Activated CD4-positive, alpha-beta T cell treated with anti-CD3 and anti-CD28 coated beads, Interleukin-2, Interleukin-6, amounts not matched to agents 100 ng/mL and 50 ng/mL, durations not matched to agents 16 hours and 8 hours (primary cell): ENCODE measurements around the gene TMEM147.
A peak's percentile ranks its signal among the peaks of the same experiment; 100 is the strongest.
"Not testable (repeated sequence)": the region's sequence is repeated elsewhere in the genome, so short reads cannot be mapped to it uniquely, and the experiment has no call there.

ENCODE experiments used
- DNase-seq: peaks from one replicate; pipeline ENCODE4 v3.0.0-alpha.2; 2020

The TMEM147 gene

GRCh38 chr19:35565016-35565856 is 19.8 kb downstream of the TMEM147 start:
- no peak for DNase-seq

- no peak for DNase-seq
These were observed 21.3 kb downstream of the TMEM147 start for GRCh38 chr19:35566738-35567137.

- no peak for DNase-seq
These were observed 23.9 kb downstream of the TMEM147 start for GRCh38 chr19:35569281-35569781.

DNA sequence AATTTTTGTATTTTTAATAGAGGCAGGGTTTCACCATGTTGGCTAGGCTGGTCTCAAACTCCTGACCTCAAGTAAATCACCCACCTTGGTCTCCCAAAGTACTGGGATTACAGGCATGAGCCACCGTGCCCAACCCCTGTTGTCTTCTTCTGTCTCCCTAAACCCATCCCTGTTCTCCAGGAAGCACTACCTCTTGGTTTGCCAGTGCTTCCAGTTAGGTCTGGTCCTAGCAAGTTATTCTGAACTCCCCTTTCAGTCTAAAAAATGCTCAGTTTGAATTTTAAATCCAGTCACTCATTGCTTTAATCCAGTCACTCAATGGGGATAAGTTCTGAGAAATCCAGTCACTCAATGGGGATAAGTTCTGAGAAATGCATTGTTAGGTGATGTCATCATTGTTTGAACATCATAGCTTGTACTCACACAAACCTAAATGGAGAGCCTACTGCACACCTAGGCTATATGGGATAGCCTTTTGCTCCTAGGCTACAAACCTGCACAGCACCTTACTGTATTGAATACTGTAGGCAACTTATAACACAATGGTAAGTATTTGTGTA is 26.1 kb downstream of the TMEM147 start:
- DNase-seq = no peak

DNA sequence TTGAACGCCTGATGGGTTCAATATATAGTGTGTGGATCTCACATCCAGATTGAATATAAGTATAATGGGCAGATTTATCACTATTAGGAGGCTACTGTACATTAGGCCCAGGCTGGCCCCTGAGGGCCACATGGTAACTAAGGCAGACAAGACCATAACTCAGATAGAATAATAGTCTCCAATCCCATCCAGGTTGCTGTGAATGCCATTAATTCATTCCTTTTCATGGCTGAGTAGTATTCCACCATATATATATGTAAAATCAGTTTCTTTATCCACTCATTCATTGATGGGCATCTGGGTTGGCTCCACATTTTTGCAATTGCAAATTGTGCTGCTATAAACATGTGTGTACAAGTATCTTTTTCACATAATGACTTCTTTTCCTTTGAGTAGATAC is 32.5 kb downstream of the TMEM147 start:
- no peak for DNase-seq

DNA sequence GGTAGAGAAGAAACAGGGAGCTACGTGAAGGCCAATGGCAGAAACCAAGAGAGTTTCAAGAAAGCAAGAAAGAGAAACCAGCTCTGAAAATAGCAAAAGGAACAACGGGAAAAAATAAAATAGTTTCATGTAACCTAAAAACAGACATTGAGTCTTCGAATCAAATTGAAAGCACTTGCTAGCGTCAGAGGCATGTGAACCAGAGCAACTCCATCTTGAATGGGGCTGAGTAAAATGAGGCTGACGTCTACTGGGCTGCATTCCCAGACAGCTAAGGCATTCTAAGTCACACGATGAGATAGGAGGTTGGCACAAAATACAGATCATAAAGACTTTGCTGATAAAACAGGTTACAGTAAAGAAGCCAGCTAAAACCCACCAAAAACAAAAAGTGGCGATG is 33.3 kb downstream of the TMEM147 start:
- DNase-seq = no peak

DNA sequence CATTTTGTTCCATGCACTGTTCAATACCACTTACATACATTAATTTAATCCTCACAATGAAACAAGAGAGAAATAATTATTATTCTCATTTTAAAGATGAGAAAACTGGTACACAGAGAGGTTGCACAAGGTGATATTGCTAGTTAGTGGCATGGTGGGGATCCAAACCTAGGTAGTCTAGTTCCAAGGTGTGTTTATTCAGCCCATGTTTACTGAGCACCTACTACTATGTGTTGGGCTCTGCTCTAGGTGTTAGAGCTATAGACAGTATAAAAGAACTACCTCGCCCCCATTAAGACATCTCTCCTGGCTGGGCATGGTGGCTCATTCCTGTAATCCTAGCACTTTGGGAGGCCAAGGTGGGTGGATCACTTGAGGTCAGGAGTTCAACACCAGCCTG is 37.3 kb downstream of the TMEM147 start:
- no peak for DNase-seq

- DNase-seq = no peak
These were observed 40.4 kb downstream of the TMEM147 start, which contains the start of gene PMIS2 for GRCh38 chr19:35585848-35586247. Gene PMIS2 (plus strand): TSS chr19:35586173. CDS start chr19:35586260, 87 bp downstream.

DNA sequence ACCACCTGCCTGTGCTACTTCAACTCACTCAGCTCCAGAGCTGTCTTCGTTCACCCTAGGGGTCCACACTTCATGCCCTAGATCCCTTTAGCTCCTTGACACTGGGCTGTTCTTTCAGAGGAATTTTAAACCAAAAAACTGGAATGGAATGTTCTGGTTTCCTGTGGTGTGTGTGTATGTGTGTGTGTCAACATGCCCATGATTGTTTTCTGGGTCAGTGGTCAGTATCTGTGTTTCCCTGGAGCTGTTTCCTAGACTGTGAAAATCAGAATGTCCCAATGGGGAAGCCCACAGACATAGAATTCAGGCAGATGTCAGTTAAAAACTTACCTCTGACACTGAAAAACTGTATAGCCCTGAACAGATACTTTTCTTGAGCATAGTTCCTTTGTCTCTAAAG is 41.9 kb downstream of the TMEM147 start:
- no peak for DNase-seq

- no peak for DNase-seq
These were observed 45.4 kb downstream of the TMEM147 start for GRCh38 chr19:35590875-35591274.

GRCh38 chr19:35592226-35592625 is 46.8 kb downstream of the TMEM147 start:
- peak; percentile 24 for DNase-seq

DNA sequence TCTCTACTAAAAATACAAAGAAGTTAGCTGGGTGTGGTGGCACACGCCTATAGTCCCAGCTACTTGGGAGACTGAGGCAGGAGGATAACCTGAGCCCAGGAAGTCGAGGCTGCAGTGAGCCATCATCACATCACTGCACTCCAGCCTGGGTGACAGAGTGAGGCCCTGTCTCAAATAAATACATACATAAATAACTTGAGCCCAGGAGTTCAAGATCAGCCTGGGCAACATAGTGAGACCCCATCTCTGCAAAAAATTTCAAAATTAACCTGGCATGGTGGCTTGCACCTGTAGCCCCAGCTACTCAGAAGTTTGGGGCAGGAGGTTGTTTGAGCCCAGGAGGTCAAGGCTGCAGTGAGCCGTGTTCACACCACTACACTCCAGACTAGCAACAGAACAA is 49.6 kb downstream of the TMEM147 start:
- not testable (repeated sequence) for DNase-seq

GRCh38 chr19:35595928-35596327 is 50.5 kb downstream of the TMEM147 start:
- no peak for DNase-seq

- DNase-seq = peak; percentile 35
These were observed 51.1 kb downstream of the TMEM147 start for GRCh38 chr19:35596366-35596999.
